DMS53 treated with DMSO at 0.1 percent for 48 hours (cell line): ENCODE data around the gene CELF5.
"Not testable (repeated sequence)": the region's sequence is repeated elsewhere in the genome, so short reads cannot be mapped to it uniquely, and the experiment has no call there.

Experiments
- DNase-seq: peaks from one replicate; lab custom pipeline; 2025; ENCODE audit not compliant: unreplicated experiment; lab: John Stamatoyannopoulos, UW

CELF5 gene

DNA sequence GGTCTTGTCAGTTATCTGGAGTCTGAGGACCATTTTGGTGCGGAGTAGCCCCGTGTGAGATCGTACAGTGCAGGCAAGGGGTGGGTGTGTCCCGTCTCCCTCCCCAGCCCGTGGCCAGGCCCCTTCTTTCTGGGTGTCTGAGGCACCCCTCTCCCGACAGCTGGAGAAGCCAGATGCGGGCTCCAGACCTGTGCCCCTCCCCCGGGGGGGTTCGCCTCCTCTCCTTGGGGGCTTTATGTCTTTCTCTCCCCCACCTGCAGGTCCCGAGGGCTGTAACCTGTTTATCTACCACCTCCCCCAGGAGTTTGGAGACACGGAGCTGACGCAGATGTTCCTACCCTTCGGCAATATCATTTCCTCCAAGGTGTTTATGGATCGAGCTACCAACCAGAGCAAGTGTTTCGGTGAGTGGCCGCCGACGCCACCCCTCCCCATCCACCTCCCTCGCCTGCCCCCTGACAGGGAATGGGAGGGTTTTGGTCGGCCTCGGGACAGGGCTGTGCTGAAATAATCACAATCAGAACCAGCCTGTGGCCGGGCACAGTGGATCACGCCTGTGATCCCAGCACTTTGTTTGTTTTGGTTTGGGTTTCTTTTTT is 65.6 kb downstream of the CELF5 start:
- DNase-seq = no peak

DNA sequence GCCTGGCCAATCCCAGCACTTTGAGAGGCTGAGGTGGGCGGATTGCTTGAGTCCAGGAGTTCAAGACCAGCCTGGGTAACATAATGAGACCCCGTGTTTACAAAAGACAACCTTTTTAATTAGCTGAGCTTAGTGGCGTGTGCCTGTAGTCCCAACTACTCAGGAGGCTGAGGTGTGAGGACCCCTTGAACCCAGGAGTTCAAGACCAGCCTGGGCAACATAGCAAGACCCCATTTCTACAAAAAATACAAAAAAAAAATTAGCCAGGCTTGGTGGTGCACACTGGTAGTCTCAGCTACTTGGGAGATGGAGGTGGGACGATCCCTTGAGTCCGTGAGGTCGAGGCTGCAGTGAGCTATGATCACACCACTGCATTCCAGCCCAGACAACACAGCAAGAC is 66.4 kb downstream of the CELF5 start:
- DNase-seq = not testable (repeated sequence)

DNA sequence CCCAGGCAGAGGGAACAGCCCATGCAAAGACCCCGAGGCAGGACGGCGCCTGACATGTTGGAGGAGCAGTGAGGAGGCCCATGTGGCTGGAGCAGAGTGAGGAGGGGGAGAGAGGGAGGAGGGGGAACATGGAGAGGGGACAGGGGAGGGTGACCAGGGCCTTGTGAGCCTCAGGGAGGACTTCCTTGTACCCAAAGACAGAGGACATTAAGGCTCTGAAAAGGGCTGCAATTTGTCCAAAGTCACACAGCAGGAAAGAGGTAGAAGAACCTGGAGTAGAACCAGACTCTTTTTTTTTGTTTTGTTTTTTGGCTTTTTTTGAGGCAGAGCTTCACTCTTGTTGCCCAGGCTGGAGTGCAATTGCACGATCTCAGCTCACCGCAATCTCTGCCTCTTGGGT is 67.2 kb downstream of the CELF5 start:
- no peak for DNase-seq

DNA sequence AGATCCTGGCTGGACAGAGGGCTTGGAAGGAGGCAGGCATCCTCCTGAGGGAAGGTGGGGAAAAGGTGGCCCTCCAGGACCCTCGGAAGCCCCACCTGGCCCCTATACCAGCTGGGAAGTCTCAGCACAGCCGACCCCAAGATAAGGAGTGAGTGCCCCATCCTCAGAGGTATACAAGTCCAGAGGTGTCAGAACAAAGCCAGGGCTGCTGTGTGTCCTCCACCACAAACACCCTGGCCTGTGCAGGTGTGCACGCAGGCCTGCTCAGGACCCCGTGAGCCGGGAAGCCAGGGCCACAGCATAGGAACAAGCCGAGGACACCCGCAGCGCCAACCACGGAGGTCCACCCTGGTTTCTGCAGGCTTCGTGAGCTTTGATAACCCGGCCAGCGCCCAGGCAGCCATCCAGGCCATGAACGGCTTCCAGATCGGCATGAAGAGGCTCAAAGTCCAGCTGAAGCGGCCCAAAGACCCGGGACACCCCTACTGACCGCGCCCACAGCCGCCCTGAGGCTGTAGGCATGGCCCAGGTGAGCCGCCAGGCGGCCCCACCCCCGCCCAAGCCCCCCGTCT is 68.6 kb downstream of the CELF5 start:
- no peak for DNase-seq

DNA sequence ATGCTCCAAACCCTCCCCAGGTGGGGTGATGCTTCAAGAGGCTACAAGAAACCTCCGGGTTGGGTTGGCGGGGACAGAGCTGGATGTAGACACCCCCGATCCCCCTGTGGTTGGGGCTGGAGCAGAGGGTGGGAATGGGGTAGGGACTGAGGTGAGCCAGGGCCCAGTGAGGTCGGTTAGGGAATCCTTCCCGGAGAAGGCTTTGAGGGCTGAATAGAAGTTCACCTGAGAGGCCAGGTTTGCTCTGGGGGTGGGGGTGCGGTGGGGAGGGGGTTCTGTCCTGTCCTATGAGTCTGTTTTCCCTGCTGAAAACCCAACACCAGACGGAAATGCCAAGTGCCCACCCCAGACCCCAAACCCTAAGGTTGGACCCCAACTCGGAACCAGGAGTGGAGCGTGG is 69.1 kb downstream of the CELF5 start:
- DNase-seq = no peak

DNA sequence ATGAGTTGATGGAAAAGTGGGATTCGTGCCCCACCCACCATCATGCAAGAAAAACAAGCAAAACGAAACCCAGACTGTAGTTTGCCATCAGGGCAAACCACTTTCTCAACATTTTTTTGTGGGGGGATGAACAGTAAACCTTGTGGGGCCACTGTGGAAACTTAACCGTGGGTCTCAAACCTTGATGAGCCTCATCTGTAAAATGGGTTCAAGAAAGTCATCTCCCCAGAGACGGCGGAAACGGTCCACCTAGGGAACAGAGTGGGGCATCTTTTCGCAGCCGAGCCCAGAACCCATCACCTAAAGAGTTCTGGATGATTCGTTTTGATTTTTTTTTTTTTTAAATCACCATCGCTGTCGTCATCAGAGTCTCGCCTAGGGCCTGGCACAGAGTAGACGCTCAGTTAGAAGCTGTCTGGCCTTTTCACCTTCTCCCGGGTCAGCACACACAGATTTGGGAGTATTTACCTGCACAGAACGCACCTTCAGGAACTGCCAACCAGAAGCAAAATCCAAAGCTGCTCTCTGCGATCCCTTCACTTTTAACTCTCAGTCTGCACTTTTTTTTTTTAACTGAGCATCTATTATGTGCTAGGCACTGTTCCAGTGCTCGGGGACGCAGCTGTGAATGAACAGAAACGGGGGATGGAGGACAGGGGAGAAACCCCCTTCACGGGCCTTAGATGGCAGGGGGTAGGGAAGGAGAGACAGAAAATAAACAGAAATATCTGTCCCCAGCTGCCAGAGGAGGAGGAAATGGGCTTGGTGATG is 69.8 kb downstream of the CELF5 start:
- DNase-seq = no peak

DNA sequence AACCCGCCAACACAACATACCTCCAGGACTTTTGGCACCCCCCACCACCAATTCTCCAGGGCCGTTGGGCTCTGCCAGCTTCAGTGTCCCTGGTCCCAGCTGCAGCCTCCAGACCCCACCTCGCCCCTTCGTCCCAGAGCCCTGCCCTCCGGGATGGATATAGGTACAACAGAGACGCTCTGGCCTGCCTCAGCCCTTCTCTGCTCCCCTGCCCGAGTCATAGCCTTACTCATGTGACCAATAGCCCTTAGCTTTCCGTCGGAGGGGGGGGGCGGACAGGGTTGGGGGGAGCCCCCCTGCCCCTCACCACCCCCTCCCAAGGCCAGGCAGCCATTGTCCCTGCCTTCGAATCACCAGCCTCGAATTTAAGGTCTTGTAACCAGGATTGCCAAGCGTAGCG is 71.1 kb downstream of the CELF5 start:
- no peak for DNase-seq

DNA sequence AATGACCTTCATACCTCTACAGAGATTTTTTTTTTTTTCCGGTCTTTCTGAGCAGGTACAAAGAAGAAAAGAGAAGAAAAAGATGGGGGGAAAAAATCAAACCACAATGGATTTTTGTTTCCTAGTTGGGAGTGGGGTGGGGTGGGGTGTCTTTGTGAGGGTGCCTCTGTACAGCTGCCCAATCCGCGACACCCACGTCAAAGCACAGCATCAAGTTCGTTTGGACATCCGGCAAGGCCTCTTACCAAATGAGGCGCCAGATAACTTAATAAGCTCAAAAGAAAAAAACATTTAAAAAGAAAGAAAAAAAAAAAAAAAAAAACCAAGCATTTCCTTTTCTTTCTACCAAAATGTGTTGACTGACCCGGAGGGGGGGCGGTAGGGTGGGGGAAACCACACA is 71.6 kb downstream of the CELF5 start:
- DNase-seq = no peak

DNA sequence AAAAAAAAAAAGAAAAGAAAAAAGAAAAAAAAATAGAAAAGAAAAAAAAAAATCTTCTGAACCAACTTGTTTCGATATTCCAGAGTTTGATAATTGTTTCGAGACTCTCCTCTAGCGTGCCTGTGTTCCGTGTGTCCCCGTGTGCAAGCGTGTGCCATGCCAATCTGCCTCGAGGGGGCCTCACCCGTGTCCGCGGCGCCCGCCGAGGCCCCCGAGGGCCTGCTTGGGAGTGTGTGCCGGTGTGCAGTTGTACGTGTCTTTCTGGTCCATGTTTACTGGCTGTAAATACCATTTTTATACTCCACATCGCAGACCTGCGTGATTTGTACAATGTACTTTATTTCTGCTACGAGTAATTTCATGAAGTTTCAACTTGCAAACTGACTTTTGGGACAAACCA is 72.0 kb downstream of the CELF5 start:
- DNase-seq = no peak

DNA sequence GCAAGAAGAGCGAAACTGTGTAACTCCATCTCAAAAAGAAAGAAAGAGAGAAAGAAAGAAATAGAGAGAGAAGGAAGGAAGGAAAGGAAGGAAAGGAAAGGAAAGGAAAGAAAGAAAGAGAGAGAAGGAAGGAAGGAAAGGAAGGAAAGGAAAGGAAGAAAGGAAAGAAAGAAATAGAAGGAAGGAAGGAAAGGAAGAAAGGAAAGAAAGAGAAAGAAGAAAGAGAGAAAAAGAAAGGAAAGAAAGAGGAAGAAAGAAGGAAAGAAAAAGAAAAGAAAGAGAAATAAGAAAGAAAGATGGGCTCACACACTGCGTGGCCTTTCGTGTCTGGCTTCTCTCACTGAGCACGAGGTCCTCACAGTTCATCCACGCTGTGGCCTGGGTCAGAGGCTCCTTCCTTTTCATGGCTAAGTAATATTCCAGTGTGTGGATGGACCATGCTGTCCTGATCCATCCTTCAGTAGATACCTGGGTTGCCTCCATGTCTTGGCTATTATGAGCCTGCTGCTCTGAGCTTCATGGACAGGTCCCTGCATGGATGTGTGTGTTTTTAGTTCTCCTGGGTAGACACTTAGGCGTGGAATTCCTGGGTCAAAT is 74.5 kb downstream of the CELF5 start:
- no peak for DNase-seq

DNA sequence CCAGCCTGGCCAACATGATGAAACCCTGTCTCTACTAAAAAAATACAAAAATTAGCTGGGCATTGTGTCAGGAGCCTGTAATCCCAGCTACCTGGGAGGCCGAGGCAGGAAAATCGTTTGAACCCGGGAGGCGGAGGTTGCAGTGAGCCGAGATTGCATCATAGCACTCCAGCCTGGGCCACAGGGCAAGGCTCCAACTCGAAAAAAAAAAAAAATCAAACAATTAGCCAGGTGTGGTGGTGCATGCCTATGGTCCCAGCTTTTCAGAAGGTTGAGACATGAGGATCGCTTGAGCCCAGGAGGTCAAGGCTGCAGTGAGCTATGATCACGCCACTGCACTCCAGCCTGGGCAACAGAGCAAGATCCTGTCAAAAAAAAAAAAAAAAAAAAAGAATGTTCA is 76.1 kb downstream of the CELF5 start:
- DNase-seq = not testable (repeated sequence)

DNA sequence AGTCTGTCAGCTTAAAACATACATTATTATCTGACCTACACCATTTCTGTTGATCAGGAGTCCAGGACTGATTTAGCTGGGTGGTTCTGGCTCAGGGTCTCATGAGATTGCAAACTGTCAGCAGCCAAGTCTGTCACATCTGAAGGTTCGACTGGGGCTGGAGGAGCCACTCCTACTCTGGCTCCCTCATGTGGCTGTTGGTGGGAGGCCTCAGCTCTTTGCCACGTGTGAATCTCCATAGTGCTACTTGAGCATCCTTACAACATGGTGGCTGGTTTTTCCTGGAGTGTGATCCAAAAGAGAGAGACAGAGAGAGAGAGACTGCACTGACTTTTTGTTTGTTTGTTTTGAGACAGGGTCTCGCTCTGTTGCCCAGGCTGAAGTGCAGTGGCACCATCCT is 78.3 kb downstream of the CELF5 start:
- DNase-seq = no peak

DNA sequence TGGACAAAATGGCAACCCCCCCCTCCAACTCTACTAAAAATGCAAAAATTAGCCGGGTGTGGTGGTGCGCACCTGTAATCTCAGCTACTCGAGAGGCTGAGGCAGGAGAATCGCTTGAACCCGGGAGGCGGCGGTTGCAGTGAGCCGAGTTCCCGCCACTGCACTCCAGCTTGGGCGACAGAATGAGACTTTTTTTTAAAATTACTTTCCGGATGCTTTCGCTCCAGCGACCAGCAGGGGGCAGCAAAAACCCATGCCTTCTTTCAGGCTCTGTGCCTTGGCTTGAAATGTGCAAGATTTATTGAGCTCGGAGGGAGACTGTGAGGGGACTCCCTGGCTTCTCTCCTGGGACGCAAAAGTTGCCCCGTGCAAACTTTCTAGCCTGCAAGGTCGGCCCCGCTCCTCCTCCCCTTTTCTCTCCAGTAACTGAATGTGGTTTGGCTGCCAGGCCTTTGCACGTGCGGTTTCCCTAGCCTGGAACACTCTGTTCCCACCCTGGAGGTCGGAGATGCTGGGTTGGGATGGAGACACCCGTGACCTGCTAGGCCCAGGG is 80.5 kb downstream of the CELF5 start:
- DNase-seq = peak; percentile 19

DNA sequence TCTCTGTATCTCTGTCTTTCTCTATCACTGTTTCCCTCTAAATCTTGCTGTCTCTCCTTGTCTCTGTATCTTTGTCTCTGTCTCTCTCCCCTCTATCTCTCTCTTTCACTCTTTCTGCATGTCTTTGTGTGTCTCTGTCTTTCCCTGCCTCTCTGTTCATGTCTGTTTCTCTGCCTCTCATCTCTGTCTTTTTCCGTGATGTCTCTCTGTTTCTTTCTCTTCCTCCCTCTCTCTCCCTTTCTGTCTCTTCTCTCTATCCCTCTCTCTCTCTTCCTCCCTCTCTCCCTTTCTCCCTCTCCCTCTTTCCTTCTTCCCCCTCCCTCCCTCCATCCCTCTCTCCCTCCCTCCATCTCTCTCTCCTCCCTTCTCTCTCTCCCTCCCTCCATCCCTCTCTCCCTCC is 85.3 kb downstream of the CELF5 start:
- no peak for DNase-seq

DNA sequence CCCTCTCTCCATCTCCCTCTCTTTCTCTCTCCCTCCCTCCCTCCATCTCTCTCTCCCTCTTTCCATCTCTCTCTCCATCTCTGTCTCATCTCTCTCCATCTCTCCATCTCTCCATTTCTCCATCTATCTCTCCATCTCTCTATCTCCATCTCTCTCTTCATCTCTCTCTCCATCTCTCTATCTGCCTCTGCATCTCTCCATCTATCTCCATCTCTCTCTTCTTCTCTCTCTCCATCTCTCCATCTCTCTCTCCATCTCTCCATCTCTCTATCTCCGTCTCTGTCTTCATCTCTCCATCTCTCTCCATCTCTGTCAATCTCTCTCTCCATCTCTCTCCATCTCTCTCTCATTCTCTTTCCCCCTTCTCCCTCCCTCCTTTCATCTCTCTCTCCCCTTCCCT is 85.8 kb downstream of the CELF5 start:
- DNase-seq = no peak

DNA sequence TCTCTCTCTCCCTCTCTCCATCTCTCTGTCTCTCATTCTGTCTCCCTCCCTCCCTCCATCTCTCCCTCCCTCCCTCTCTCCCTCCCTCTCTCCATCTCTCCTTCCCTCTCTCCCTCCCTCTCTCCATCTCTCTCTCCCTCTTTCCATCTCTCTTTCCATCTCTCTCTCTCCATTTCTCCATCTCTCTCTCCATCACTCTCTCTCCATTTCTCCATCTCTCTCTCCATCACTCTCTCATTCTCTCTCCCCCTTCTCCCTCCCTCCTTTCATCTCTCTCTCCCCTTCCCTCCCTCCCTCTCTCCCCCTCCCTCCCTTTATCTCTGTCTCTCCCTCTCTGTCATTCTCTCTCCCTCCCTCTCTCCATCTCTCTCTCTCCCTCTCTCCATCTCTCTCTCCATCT is 86.2 kb downstream of the CELF5 start:
- DNase-seq = no peak

DNA sequence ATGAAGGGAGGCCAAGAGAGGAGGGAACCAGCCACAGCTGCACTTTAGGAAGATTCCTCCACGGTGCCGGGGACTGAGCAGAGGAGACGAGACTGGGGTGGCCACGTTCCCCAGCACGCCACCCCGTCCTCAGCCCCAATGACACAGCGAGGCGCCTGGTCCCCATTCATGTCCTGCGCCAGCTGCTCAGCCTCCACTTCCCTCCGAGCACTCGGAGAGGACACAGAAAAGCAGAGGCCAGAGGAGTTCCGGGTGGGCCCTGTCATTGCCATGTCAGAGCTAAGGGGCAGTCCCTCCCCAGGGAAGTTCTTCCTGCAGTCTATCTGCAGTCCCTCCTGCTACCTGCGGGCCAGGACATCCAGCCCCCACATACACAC is 88.7 kb downstream of the CELF5 start:
- no peak for DNase-seq

DNA sequence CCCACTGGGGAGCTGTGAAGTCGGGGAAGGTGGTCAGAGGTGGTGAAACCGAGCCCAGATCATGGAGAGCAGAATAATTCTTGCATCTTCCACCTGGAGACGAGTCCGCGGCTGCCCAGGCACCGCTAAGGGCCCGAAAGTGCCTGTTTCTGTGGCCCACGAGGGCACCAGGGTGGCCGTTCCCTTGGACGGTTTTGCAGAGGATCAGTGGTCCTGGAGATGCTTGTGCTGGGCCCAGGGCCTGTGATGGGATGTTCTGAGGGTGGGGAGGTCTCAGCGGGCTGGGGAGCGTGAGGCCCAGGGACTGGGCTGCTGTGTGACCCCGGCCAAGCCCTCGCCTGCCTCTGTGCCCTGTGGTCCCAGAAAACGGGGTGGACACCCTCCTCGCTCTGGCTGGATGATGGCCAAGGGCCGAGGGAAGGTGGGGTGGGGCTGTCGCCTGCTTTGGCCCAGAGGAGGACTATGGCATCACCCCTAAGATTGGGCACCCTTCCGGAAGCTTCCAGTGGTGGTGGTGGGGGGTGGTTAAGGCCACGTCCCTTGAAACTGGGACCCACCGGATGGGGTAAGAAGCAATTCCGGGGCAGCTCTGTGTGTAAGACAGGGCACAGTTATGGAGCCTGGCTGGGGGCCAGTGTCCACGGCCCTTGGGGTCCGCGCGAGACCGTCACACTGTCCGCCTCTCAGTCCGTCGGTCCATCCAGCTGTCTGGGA is 90.7 kb downstream of the CELF5 start:
- DNase-seq = no peak

DNA sequence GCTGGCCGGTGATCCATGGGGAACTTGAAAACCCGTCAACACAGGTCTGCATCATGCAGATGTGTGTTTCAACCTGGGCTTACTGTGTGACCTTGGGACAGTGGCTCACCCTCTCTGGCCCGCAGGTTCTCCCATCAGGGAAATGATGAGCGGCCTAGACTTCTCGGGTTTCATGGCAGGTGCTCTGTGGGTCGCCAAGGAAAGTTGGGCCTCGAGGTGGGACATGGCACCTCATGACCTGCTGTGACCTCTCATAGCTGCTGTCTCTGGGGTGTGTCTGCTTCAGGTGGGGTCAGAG is 91.2 kb downstream of the CELF5 start:
- no peak for DNase-seq

DNA sequence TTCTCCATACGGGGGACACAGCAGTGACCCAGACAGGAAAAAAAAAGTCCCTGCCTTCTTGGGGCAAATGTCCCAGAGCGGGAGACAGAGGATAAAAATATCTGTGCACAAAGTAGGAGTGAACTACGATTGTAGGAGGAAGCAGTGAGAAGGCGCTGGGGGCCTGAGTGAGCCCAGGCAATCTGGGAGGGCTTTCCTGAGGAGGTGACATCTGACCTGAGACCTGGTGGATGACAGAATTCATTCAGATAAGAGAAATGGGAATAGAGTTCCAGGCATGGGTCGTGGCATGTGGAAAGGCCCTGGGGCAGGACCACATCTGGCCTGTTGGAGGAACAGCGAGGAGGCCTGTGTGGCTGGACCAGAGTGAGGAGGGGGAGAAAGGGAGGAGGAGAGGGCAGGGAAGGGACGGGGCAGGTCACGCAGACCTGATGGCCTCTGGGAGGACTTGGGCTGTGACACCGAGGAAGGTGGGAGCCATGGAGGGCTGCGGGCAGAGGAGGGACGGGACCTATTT is 91.7 kb downstream of the CELF5 start:
- DNase-seq = no peak

DNA sequence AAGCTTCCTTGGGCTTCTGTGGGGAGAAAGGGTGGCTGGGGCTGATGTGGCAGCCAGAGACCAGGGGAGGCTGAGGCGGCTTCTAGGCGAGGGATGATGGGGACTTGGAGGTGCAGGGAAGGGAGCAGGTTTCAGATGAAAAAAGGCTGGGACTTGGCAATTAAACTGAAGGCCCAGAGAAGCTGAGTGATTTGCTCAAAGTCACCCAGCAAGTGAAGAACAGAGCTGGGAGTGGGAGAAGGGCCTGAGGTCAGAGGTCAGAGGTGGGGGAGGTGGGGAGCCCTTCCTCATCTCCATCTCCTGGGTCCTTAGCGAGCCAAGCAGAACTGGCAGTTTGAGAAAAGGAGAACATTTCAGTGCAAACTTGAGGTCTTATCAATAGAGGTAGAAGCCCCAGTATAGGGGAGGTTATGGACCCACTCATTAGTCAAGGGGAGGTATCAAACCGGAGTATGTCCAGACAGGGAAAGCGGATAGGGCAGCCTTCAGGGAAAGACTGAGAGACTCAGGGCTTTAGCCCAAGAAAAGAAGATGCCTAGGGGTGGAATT is 92.3 kb downstream of the CELF5 start:
- no peak for DNase-seq
